GM10248 (cell line): ENCODE data around the gene SERPINB2.

Experiments used
- CTCF ChIA-PET: fragments of 300-600 bp; sonication (Branson Sonifier 250); formaldehyde crosslinking; extraction: SDS; loops from one replicate; lab custom pipeline; 2021; ENCODE audit warnings: antibody characterized with exemption; lab: Yijun Ruan, JAX
- POLR2A ChIA-PET: fragments of 350-650 bp; sonication (Branson Sonifier 250); formaldehyde crosslinking; extraction: SDS; loops from one replicate; lab custom pipeline; 2020; ENCODE audit warnings: antibody characterized with exemption; lab: Yijun Ruan, JAX
- DNase-seq: peaks from one replicate; pipeline ENCODE4 v3.0.0; 2012; ENCODE audit errors: extremely low spot score
- TF ChIP-seq, protein P1 (sequence below): IDR thresholded peaks from 2 replicates; pipeline ENCODE4 v1.5.1; 2012; ENCODE audit warnings: mild to moderate bottlenecking, low read depth; ENCODE audit errors: extremely low read depth, missing control alignments, control extremely low read depth

The SERPINB2 gene

DNA sequence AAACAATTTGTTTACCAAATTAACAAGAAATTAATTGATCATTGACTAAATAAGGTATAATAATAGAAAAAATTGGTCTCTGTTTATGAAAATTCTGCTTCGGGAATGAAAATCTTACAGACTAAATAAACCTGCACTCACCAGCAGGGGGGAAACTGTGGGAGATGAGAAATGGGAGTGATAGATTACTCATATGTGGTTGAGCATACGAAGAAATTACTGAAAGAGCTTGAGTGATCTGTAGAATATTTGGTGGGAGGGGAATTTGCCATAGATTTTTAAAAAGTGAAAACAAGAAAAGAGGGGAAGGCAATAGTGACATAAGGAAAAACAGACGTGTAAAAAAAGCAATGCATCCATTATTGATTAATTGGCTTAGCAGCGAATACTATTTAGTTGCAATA lies 63.8 kb downstream of the SERPINB2 start:
- POLR2A ChIA-PET = no interaction called here
- CTCF ChIA-PET = interaction anchor here (1.1 to 3.9 kb wide), 8 partner anchors 9 to 43 kb away, joined by 3 to 34 read pairs (median 5); partner anchors contain the start of gene SERPINB10
- TF ChIP-seq, protein P1, sequence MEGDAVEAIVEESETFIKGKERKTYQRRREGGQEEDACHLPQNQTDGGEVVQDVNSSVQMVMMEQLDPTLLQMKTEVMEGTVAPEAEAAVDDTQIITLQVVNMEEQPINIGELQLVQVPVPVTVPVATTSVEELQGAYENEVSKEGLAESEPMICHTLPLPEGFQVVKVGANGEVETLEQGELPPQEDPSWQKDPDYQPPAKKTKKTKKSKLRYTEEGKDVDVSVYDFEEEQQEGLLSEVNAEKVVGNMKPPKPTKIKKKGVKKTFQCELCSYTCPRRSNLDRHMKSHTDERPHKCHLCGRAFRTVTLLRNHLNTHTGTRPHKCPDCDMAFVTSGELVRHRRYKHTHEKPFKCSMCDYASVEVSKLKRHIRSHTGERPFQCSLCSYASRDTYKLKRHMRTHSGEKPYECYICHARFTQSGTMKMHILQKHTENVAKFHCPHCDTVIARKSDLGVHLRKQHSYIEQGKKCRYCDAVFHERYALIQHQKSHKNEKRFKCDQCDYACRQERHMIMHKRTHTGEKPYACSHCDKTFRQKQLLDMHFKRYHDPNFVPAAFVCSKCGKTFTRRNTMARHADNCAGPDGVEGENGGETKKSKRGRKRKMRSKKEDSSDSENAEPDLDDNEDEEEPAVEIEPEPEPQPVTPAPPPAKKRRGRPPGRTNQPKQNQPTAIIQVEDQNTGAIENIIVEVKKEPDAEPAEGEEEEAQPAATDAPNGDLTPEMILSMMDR = no peak
- DNase-seq = no peak
